HUES64 (cell line): ENCODE measurements around the gene P2RY12.
"Not testable (repeated sequence)": the region's sequence is repeated elsewhere in the genome, so short reads cannot be mapped to it uniquely, and the experiment has no call there.

Experiments used
- H3K27ac ChIP-seq: 2 replicates; pipeline ENCODE4 v1.7.0; 2013; ENCODE audit warnings: low read depth, low read length, inconsistent platforms
- H3K27me3 ChIP-seq: 2 replicates; pipeline ENCODE4 v1.6.1; 2013; ENCODE audit warnings: mild to moderate bottlenecking, low read length; ENCODE audit not compliant: insufficient read depth
- H3K36me3 ChIP-seq: 2 replicates; pipeline ENCODE4 v1.6.1; 2013; ENCODE audit warnings: mild to moderate bottlenecking, low read length; ENCODE audit not compliant: insufficient read depth
- H3K4me1 ChIP-seq: 2 replicates; pipeline ENCODE4 v1.6.1; 2013; ENCODE audit warnings: mild to moderate bottlenecking, low read length, moderate library complexity; ENCODE audit not compliant: insufficient read depth
- H3K4me3 ChIP-seq: 2 replicates; pipeline ENCODE4 v1.5.1; 2013; ENCODE audit warnings: mild to moderate bottlenecking, low read length, moderate library complexity
- H3K9ac ChIP-seq: 2 replicates; pipeline ENCODE4 v1.6.1; 2013; ENCODE audit warnings: mild to moderate bottlenecking, low read depth, low read length
- H3K9me3 ChIP-seq: 2 replicates; pipeline ENCODE4 v1.6.1; 2013; ENCODE audit warnings: low read depth, low read length; ENCODE audit not compliant: insufficient read depth
- WGBS: fragments of 150-250, 120-280 bp; methylation state at CpG from one replicate; pipeline ENCODE4 v1.1.7; 2013; ENCODE audit warnings: missing lambda C conversion rate; 5-methylcytosine and 5-hydroxymethylcytosine counted together

Gene P2RY12

DNA sequence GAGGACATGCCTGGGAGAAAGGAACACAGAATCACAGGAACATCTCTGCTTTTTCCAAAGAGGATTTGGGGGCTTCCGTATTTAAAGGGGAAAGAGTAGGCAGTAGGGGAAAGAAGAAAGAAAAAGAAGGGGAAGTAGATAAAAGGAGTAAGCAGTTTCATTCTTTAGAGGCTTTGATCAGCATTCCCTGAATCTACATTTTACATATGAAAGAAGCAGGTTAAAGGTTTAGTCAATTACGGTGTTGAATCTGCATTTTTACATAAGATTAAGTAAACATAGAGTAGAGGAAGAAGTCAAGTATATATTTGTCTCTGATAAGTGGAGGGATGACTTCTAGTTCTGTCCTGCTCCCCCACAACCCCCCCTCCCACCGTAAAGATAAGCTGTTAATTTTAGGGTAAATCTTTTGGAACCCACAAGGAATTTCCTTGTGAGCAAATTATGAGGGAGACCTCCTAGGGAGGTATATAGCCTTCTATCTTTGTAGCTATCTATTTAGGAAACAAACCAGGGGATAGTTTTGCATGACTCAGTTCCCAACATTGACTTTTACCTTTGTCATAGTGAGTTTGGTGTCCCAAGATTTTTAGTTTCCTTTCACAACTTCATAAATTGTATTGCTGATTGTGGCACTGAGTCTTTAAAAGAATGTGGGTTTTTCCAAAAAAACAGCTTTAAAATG, 8.7 kb upstream of the P2RY12 start:
- Histone ChIP-seq H3K36me3 (peaks cover 45% of the 10 kb centered on the region), H3K27me3 (no peaks in the 10 kb centered on the region), H3K9me3 (no peaks in the 10 kb centered on the region), H3K4me3 (0 out of 2 replicates have a peak overlapping the region, but pooled peaks have one; percentile 12), H3K4me1 (peaks cover 30% of the 10 kb centered on the region), H3K9ac (no peak overlapping the region), H3K27ac (peak overlapping the region; percentile 88)
- WGBS, result 3% methylated on average over 1 of the region's 3 CpGs

DNA sequence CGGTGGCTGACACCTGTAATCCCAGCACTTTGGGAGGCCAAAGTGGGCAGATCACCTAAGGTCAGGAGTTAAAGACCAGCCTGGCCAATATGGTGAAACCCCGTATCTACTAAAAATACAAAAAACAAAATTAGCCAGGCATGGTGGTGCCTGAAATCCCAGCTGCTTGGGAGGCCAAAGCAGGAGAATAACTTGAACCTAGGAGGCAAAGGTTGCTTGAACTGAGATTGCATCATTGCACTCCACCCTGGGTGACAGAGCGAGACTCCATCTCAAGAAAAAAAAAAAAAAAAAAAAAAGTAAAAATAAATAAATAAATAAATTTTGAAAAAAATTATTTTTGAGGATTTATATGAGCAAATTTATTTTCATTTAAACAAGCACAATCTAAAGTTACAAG, 7.6 kb upstream of the P2RY12 start:
- not testable (repeated sequence) for H3K4me3 ChIP-seq, H3K27me3 ChIP-seq, H3K9me3 ChIP-seq, H3K9ac ChIP-seq
- 94% methylated on average over 2 of the region's 3 CpGs for WGBS
- H3K4me1 ChIP-seq, result peaks cover 30% of the 10 kb centered on the region
- H3K27ac ChIP-seq, result peak overlapping the region; percentile 88; the same call in 1 of the 2 replicates
- H3K36me3 ChIP-seq, result peaks cover 46% of the 10 kb centered on the region

DNA sequence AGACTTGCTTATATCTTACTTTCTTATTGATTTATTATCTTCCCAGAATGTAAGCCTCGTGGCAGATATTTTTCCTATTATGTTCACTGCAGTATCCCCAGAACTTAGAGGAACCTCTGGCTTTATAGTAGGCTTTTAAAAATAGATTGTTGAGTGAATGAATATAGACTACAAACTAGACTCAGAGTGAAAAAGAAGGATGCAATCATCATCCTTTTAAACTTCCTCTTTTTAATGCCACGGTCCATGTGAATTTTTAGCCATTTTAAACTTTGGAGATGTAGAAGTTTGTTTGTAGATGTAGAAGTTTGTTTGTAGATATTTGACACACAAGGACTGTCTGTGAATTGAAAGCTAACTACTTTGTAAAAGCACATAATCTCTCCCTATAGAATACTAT, 7.2 kb upstream of the P2RY12 start:
- Histone ChIP-seq H3K4me3 (no peak overlapping the region), H3K36me3 (peaks cover 43% of the 10 kb centered on the region), H3K27me3 (no peaks in the 10 kb centered on the region), H3K9ac (no peak overlapping the region), H3K9me3 (no peaks in the 10 kb centered on the region), H3K27ac (no peak overlapping the region), H3K4me1 (peaks cover 30% of the 10 kb centered on the region)
- 100% methylated on average over 2 of the region's 2 CpGs for whole genome bisulfite sequencing

DNA sequence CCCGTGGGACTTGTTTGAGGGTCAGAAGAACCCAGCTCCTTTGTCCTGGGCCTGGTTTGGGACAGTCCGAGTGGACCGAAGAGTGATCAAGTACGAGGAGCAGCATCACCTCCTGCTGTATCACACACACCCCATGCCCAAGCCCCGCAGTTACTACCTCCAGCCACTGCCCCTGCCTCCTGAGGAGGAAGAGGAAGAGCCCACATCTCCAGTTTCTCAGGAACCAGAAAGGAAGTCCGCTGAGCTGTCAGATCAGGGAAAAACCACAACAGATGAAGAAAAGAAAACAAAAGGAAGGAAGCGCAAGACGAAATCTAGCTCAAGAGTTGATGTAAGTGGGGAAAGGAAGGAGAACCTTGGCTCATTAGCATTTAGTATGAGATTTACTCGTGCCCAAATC, 3.3 kb upstream of the P2RY12 start:
- H3K4me3 ChIP-seq, result no peak overlapping the region
- no peak overlapping the region for H3K27ac ChIP-seq

DNA sequence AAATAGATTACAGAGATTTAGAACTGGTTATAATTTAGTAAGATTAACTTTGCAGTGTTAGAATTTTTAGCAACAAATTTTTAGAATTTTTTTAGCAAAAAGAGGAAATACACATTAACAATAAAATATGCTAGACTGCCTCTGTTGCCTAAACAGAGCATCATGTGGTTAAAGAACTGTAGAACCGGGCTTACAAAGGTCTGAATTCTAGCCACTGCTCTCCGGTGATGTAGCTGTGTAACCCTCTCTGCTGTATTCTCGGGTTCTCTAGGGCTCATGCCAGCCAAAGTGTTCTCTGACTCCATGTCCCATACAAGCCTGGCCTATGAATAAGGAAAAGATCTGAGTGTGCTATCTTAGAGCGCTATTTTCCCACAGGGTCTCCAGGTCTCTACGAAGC, 2.9 kb upstream of the P2RY12 start:
- no peak overlapping the region for H3K27ac ChIP-seq
- H3K9ac ChIP-seq, result no peak overlapping the region
- peaks cover 6% of the 10 kb centered on the region for H3K4me1 ChIP-seq
- H3K4me3 ChIP-seq, result no peak overlapping the region
- no peaks in the 10 kb centered on the region for H3K9me3 ChIP-seq
- peaks cover 56% of the 10 kb centered on the region for H3K36me3 ChIP-seq
- H3K27me3 ChIP-seq, result no peaks in the 10 kb centered on the region
- WGBS, result 97% methylated on average over 5 of the region's 5 CpGs

More for the DNA sequence above, 3.3 kb upstream of the P2RY12 start:
- H3K9me3 ChIP-seq, result no peaks in the 10 kb centered on the region
- 94% methylated on average over 9 of the region's 9 CpGs for WGBS
- H3K27me3 ChIP-seq, result no peaks in the 10 kb centered on the region
- peaks cover 10% of the 10 kb centered on the region for H3K4me1 ChIP-seq
- no peak overlapping the region for H3K9ac ChIP-seq
- peaks cover 52% of the 10 kb centered on the region for H3K36me3 ChIP-seq

DNA sequence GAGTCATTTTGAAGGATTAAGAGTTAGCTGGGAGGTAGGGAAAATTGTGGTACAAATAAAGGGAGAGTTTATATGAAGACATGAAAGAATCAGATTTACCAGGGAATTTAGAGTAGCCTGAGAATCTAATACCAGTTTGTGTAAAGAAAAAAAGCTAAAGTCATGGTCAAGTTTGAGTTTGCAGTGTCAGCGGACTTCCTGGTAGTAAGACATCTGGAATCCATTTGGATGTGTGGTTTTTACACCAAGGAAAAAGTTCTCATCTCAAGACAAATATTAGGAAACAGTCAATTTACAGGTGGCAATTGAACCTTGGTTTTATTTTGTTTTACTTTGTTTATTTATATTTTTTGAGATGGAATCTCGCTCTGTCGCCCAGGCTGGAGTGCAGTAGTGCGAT, 1.5 kb upstream of the P2RY12 start:
- Histone ChIP-seq H3K36me3 (peaks cover 52% of the 10 kb centered on the region), H3K9me3 (no peaks in the 10 kb centered on the region), H3K4me3 (no peak overlapping the region), H3K9ac (no peak overlapping the region), H3K27ac (no peak overlapping the region), H3K27me3 (no peaks in the 10 kb centered on the region), H3K4me1 (peaks cover 4% of the 10 kb centered on the region; the same call in 1 of the 2 replicates)
- WGBS, result 87% methylated on average over 4 of the region's 4 CpGs

DNA sequence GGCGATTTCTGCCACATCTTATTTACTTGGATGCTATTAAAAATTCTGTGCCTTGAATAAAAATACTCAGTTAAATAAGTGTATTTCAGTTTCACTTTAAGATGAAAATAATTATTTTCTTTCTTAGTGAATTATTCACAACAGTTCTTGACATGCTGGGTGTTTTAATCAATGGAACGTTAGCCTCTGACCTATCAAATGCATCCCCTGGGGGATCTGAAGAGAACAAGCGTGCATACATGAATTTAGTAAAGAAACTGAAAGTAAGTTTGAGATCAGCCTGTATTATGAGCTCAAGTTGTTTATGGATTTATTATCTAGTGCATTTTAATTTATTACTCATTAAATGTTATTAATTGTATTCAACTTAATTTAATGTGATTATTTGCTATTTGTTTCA, 597 bp downstream of the P2RY12 start:
- Histone ChIP-seq H3K27me3 (no peaks in the 10 kb centered on the region), H3K4me3 (no peak overlapping the region), H3K27ac (no peak overlapping the region), H3K9ac (no peak overlapping the region), H3K9me3 (no peaks in the 10 kb centered on the region), H3K36me3 (peaks cover 47% of the 10 kb centered on the region), H3K4me1 (no peaks in the 10 kb centered on the region)
- 90% methylated on average over 2 of the region's 3 CpGs for WGBS

DNA sequence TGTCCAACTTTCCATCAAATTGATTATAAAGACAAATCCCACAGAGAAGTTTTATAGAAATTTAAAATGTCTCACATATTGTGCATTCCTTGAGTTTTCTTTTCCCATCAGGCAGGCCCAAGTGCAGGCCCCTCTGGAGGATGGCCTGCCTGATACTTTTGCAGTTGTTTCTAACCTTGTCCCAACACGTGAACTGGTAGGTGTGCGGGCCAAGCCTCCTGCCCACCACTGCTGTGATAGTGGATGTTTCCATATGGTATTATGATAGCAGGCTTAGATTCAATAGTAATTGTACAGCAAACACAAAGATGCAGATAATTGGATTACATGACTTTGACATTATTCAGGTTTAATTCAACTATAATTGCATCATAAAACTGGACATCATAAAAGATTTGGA, 1.4 kb downstream of the P2RY12 start:
- Histone ChIP-seq H3K36me3 (peaks cover 46% of the 10 kb centered on the region), H3K4me1 (no peaks in the 10 kb centered on the region), H3K4me3 (no peak overlapping the region), H3K9ac (no peak overlapping the region), H3K27me3 (no peaks in the 10 kb centered on the region), H3K27ac (no peak overlapping the region), H3K9me3 (no peaks in the 10 kb centered on the region)
- 90% methylated on average over 2 of the region's 2 CpGs for WGBS

DNA sequence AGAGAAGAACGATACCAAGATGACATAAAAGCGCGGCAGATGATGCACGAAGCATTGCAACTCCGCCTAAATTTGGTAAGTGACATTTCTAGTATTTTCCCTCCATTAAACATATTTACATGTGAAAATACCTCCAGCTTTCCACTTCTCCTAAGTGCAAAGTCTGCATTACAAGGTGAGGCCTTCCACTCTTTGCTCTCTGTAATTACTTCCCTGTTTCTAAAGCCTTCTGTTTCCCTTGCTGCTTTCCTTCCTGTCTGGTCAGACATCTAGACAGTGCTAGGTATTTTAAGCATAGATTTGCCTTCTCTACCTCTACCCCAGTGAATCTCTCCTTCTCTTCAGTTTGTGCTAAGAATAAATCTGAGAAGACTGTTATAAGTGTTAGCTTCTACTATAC, 1.9 kb downstream of the P2RY12 start:
- H3K4me1 ChIP-seq, result no peaks in the 10 kb centered on the region
- peaks cover 46% of the 10 kb centered on the region for H3K36me3 ChIP-seq
- no peaks in the 10 kb centered on the region for H3K9me3 ChIP-seq
- 94% methylated on average over 5 of the region's 5 CpGs for WGBS
- no peak overlapping the region for H3K9ac ChIP-seq
- H3K4me3 ChIP-seq, result no peak overlapping the region
- no peaks in the 10 kb centered on the region for H3K27me3 ChIP-seq
- no peak overlapping the region for H3K27ac ChIP-seq

DNA sequence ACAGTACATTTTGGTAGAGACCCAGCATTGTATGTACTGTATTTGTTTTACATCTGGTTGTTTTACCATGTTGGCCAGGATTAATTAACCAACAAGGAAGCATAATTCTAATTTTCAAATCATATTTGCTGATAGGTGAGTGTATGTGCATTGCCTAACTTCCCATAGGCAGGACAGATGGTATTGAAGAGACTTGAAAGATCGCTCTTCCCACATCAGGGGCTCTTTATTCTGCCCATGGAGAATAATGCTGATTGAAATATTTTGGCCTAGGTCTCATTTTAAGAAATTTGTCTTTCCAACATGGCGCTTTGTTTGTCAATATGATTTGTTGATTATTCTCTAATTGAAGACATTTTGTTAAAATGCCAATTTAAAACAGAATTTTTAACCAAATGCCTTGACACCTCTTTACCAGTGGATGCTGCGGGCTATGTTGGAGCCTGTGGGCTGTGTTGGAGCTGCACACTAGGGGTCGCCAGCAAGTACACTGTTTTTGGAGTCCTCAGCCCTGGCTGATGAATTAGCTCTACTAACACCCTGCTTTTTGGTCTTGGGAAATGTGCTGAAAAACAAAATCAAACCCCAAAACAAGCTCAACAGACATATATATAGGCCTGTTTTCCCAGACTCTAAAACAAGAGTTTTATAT, 5.3 kb downstream of the P2RY12 start:
- no peak overlapping the region for H3K27ac ChIP-seq
- no peaks in the 10 kb centered on the region for H3K4me1 ChIP-seq
- H3K9ac ChIP-seq, result no peak overlapping the region
- 50% methylated on average over 4 of the region's 4 CpGs for WGBS
- peaks cover 39% of the 10 kb centered on the region for H3K36me3 ChIP-seq
- H3K9me3 ChIP-seq, result no peaks in the 10 kb centered on the region
- H3K4me3 ChIP-seq, result no peak overlapping the region
- no peaks in the 10 kb centered on the region for H3K27me3 ChIP-seq

DNA sequence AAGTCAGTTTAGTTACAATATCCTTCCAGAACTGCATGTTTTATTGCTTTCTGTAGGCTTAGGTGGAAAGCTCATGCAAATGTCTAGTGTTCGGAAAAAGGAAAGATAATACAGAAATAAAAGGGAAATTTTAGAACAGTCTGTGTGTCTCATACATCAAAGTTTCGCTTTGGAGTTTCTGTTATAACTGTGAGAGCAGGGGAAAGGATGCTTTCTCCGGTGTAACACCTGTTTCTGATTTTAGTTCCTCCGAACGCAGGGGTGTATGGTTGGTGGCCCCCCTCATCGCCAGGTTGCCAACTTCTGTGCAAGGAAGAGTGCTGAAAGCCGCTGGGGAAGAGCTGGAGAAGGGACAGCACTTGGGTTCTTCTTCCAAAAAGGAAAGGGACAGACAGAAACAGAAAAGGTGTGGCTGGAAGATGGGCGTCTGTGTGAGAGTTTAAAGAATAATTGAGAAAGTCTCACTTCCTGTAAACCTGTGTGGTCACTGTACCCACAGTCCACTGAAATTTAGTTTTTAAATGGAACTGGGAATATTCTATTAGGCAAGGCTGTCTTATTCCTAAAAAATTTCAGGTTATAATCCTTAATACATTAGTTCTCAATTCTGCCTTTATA, 6.7 kb downstream of the P2RY12 start:
- H3K27ac ChIP-seq, result no peak overlapping the region
- no peak overlapping the region for H3K9ac ChIP-seq
- H3K4me3 ChIP-seq, result no peak overlapping the region
- 93% methylated on average over 8 of the region's 8 CpGs for WGBS
- no peaks in the 10 kb centered on the region for H3K9me3 ChIP-seq
- no peaks in the 10 kb centered on the region for H3K27me3 ChIP-seq
- H3K36me3 ChIP-seq, result peaks cover 36% of the 10 kb centered on the region; the same call in 1 of the 2 replicates
- no peaks in the 10 kb centered on the region for H3K4me1 ChIP-seq
